HL-60 (cell line): ENCODE results near the gene SBNO2.

Experiments used
- CTCF ChIP-seq: IDR thresholded peaks from one replicate; pipeline ENCODE4 v1.5.1; 2011; ENCODE audit warnings: low read length, control low read depth, inconsistent platforms; ENCODE audit not compliant: insufficient read depth
- POLR2AphosphoS5 ChIP-seq: IDR thresholded peaks from 2 replicates; pipeline ENCODE4 v1.6.1; 2012; ENCODE audit warnings: low read depth
- REST ChIP-seq: IDR thresholded peaks from 2 replicates; pipeline ENCODE4 v1.6.1; 2012; ENCODE audit warnings: low read depth; ENCODE audit not compliant: insufficient replicate concordance
- SPI1 ChIP-seq: IDR thresholded peaks from 2 replicates; pipeline ENCODE4 v1.6.1; 2012; ENCODE audit warnings: low read depth, mild to moderate bottlenecking, borderline replicate concordance

GRCh38 chr19:1076951-1077350 lies 97.1 kb downstream of the SBNO2 start:
- TF ChIP-seq CTCF (no peak), POLR2AphosphoS5 (no peak), SPI1 (peak; percentile 88), REST (no peak)
